ENCODE measurements around the gene LIMA1.

- TF ChIP-seq CTCF (IDR thresholded peaks at IDR 0.05; ENCODE audit: low read depth, low read length, poor library complexity, severe bottlenecking) (no peak), EZH2phosphoT487 (IDR thresholded peaks at IDR 0.05; ENCODE audit: borderline replicate concordance, low read length) (no peak)
These were observed 19.5 kb downstream of the LIMA1 start for GRCh38 chr12:50263832-50264231.
